DOHH2 (cell line): ENCODE results near the gene CCDC88C.
A peak's percentile ranks its signal among the peaks of the same experiment; 100 is the strongest.

Experiments used
- H3F3A ChIP-seq: fragments of 200-600 bp; sonication (generic), shearing (Covaris generic); 2 replicates; pipeline ENCODE4 v1.6.0; 2016; ENCODE audit warnings: antibody characterized with exemption, mild to moderate bottlenecking; ENCODE audit not compliant: control insufficient read depth, insufficient read depth
- H3K27ac ChIP-seq: fragments of 200-600 bp; sonication (generic); 2 replicates; pipeline ENCODE4 v1.5.1; 2014; ENCODE audit warnings: low read depth, mild to moderate bottlenecking, low read length, moderate library complexity
- H3K27me3 ChIP-seq: fragments of 200-600 bp; sonication (generic); 2 replicates; pipeline ENCODE4 v1.6.1; 2014; ENCODE audit warnings: mild to moderate bottlenecking, low read length, mixed read lengths; ENCODE audit not compliant: control insufficient read depth
- H3K36me3 ChIP-seq: fragments of 200-600 bp; sonication (generic); 2 replicates; pipeline ENCODE4 v1.6.1; 2014; ENCODE audit warnings: mild to moderate bottlenecking, low read length, moderate library complexity, mixed read lengths; ENCODE audit not compliant: control insufficient read depth
- H3K4me1 ChIP-seq: fragments of 200-600 bp; sonication (generic); 2 replicates; pipeline ENCODE4 v1.6.1; 2014; ENCODE audit warnings: mild to moderate bottlenecking, low read length, mixed read lengths; ENCODE audit not compliant: control insufficient read depth
- H3K4me2 ChIP-seq: fragments of 200-600 bp; sonication (generic); 2 replicates; pipeline ENCODE4 v1.6.0; 2014; ENCODE audit warnings: mild to moderate bottlenecking, low read length, moderate library complexity
- H3K4me3 ChIP-seq: fragments of 200-600 bp; sonication (generic); 2 replicates; pipeline ENCODE4 v1.5.1; 2014; ENCODE audit warnings: mild to moderate bottlenecking, low read length, mixed read lengths
- H3K79me2 ChIP-seq: fragments of 200-600 bp; sonication (generic); 2 replicates; pipeline ENCODE4 v1.6.1; 2014; ENCODE audit warnings: mild to moderate bottlenecking, low read length, mixed read lengths; ENCODE audit not compliant: control insufficient read depth
- H3K9me2 ChIP-seq: fragments of 200-600 bp; sonication (generic); replicated peaks from 2 replicates; pipeline ENCODE4 v1.6.1; 2014; ENCODE audit warnings: mild to moderate bottlenecking, low read length, mixed read lengths; ENCODE audit not compliant: control insufficient read depth
- H3K9me3 ChIP-seq: fragments of 200-600 bp; sonication (generic); 2 replicates; pipeline ENCODE4 v1.6.1; 2014; ENCODE audit warnings: antibody characterized with exemption, low read length, mixed read lengths; ENCODE audit not compliant: control insufficient read depth, insufficient read depth
- H4K20me1 ChIP-seq: fragments of 200-600 bp; sonication (generic); 2 replicates; pipeline ENCODE4 v1.6.0; 2014; ENCODE audit warnings: low read depth, mild to moderate bottlenecking, antibody characterized with exemption, low read length, moderate library complexity; ENCODE audit not compliant: control insufficient read depth, insufficient read depth
- CTCF ChIP-seq: fragments of 200-600 bp; sonication (generic); IDR thresholded peaks from one replicate; pipeline ENCODE4 v1.5.1; 2014; ENCODE audit warnings: antibody characterized with exemption, mild to moderate bottlenecking, low read depth, low read length; ENCODE audit not compliant: poor library complexity, severe bottlenecking
- EZH2phosphoT487 ChIP-seq: fragments of 200-600 bp; sonication (generic); IDR thresholded peaks from 2 replicates; pipeline ENCODE4 v1.6.1; 2017; ENCODE audit warnings: borderline replicate concordance, mild to moderate bottlenecking, antibody characterized with exemption, low read length, moderate library complexity, mixed read lengths

CCDC88C gene

GRCh38 chr14:91277546-91278382 lies 139.9 kb downstream of the CCDC88C start:
- no peak for TF ChIP-seq CTCF
- TF ChIP-seq EZH2phosphoT487: no peak
- Histone ChIP-seq H3K27ac (peak overlapping the region; percentile 97), H3F3A (peaks cover 17% of the 10 kb centered on the region), H3K9me2 (no peaks in the 10 kb centered on the region), H3K4me3 (no peak overlapping the region), H3K36me3 (peaks cover 93% of the 10 kb centered on the region), H3K4me2 (peak overlapping the region; percentile 43), H3K9me3 (no peaks in the 10 kb centered on the region), H3K27me3 (no peaks in the 10 kb centered on the region), H4K20me1 (no peaks in the 10 kb centered on the region), H3K4me1 (peaks cover 54% of the 10 kb centered on the region), H3K79me2 (peaks cover 11% of the 10 kb centered on the region)

GRCh38 chr14:91274796-91275195 lies 142.8 kb downstream of the CCDC88C start:
- H3K27me3 ChIP-seq: no peaks in the 10 kb centered on the region
- no peaks in the 10 kb centered on the region for H3F3A ChIP-seq
- 0 out of 2 replicates have a peak, but pooled peaks cover 3% of the 10 kb centered on the region for H3K79me2 ChIP-seq
- no peak overlapping the region for H3K4me2 ChIP-seq
- H3K9me2 ChIP-seq: no peaks in the 10 kb centered on the region
- H3K4me3 ChIP-seq: no peak overlapping the region
- H3K36me3 ChIP-seq: peaks cover 87% of the 10 kb centered on the region
- no peaks in the 10 kb centered on the region for H3K9me3 ChIP-seq
- H4K20me1 ChIP-seq: no peaks in the 10 kb centered on the region
- TF ChIP-seq EZH2phosphoT487 (no peak), CTCF (no peak)
- peaks cover 25% of the 10 kb centered on the region for H3K4me1 ChIP-seq
- H3K27ac ChIP-seq: no peak overlapping the region

GRCh38 chr14:91273885-91274273 lies 143.7 kb downstream of the CCDC88C start:
- Histone ChIP-seq H3K9me2 (no peaks in the 10 kb centered on the region), H3K4me1 (peaks cover 15% of the 10 kb centered on the region), H3F3A (no peaks in the 10 kb centered on the region), H3K4me2 (no peak overlapping the region), H3K4me3 (no peak overlapping the region), H3K9me3 (no peaks in the 10 kb centered on the region), H4K20me1 (no peaks in the 10 kb centered on the region), H3K27me3 (no peaks in the 10 kb centered on the region), H3K27ac (no peak overlapping the region), H3K36me3 (peaks cover 81% of the 10 kb centered on the region), H3K79me2 (no peaks in the 10 kb centered on the region)
- TF ChIP-seq CTCF: no peak
- no peak for TF ChIP-seq EZH2phosphoT487
